ENCODE measurements around the gene NFATC1. TPM values are rescaled to one million over a fixed set of nuclear protein-coding genes. Genes with fewer than 3 reads are reported as not detected.

The NFATC1 gene
- polyA plus RNA-seq, 1 of the 3 experiments (the other 2 are of a cell fraction): 0.02 TPM

GRCh38 chr18:79448621-79449020, 52.9 kb downstream of the NFATC1 start (continued):
- TF ChIP-seq USF1 (IDR thresholded peaks at IDR 0.05; ENCODE audit: borderline replicate concordance, low read depth) (no peak), FOXJ3 (CRISPR knock-in tag; IDR thresholded peaks at IDR 0.05) (no peak), ZBTB33 (IDR thresholded peaks at IDR 0.05; ENCODE audit: borderline replicate concordance, low read depth) (no peak), EP300 (IDR thresholded peaks at IDR 0.05; ENCODE audit: borderline replicate concordance in 1 of 2, low read depth in 1 of 2, low read length in 1 of 2) (no peak), RXRA (IDR thresholded peaks at IDR 0.05; ENCODE audit: borderline replicate concordance, low read depth) (no peak)

GRCh38 chr18:79449551-79450288, 54.0 kb downstream of the NFATC1 start:
- Histone ChIP-seq H4K20me1 (ENCODE audit: insufficient read depth) (no peaks in the 10 kb centered on the region), H3K9ac (no peak overlapping the region), H2AFZ (ENCODE audit: low read depth) (no peak overlapping the region), H3K27ac (ENCODE audit: low read depth in 2 of 2, low read length in 1 of 2) (no peak overlapping the region), H3K4me3 (ENCODE audit: low read depth in 2 of 2, low read length in 1 of 2) (no peak overlapping the region), H3K27me3 (ENCODE audit: insufficient read depth) (peaks cover 97% of the 10 kb centered on the region), H3K36me3 (replicated peaks in 1 of 2; ENCODE audit: control insufficient read depth in 1 of 2, insufficient read depth in 2 of 2, low read length in 1 of 2) (no peaks in the 10 kb centered on the region), H3K4me1 (ENCODE audit: control insufficient read depth in 1 of 2, insufficient read depth in 2 of 2, low read depth in 1 of 2, low read length in 1 of 2) (no peaks in the 10 kb centered on the region), H3K79me2 (ENCODE audit: insufficient read depth) (no peaks in the 10 kb centered on the region), H3K9me2 (no peaks in the 10 kb centered on the region), H3F3A (replicated peaks; ENCODE audit: insufficient read depth) (no peaks in the 10 kb centered on the region), H3K4me2 (no peak overlapping the region), H3K9me3 (no peaks in the 10 kb centered on the region)
- 23% methylated on average over 32 of the region's 35 CpGs for WGBS (ENCODE audit: low lambda C conversion rate)
- POLR2A ChIA-PET: no interaction called here
- TF ChIP-seq FOXM1 (IDR thresholded peaks at IDR 0.05; ENCODE audit: low read depth) (no peak), GATA2 (CRISPR knock-in tag; IDR thresholded peaks at IDR 0.05) (no peak), NRF1 (IDR thresholded peaks at IDR 0.05; ENCODE audit: low read depth, low read length) (no peak), PBX3 (IDR thresholded peaks at IDR 0.05) (no peak), MEF2A (IDR thresholded peaks at IDR 0.05; ENCODE audit: borderline replicate concordance, low read depth) (no peak), SMC3 (IDR thresholded peaks at IDR 0.05; ENCODE audit: low read depth, low read length) (no peak), FOSL2 (IDR thresholded peaks at IDR 0.05; ENCODE audit: borderline replicate concordance, low read depth) (no peak)
- CTCF ChIA-PET: interaction anchor here (1.7 kb wide), 1 partner anchor 11 kb away, joined by 6 read pairs; no protein-coding TSS in a partner anchor
- DNase-seq: no peak
